IMR-90 (cell line): ENCODE data around the gene CALML3. TPM values are rescaled to one million over a fixed set of nuclear protein-coding genes. Genes with fewer than 3 reads are reported as not detected.

Experiments
- ATAC-seq: fragments of 200-7000 bp; cut with Tn5 transposase; 2 replicates; pipeline ENCODE4 v1.9.1; 2020; ENCODE audit warnings: low read depth, mild to moderate bottlenecking, moderate library complexity
- BruUV-seq: library from RNA; stranded (reverse); fragments of 400-500 nt; replicated peaks from 2 replicates; lab custom pipeline; 2021; lab: Mats Ljungman, UMichigan
- CTCF ChIA-PET: fragments of 300-600 bp; formaldehyde crosslinking; extraction: SDS; loops from one replicate; lab custom pipeline; 2021; ENCODE audit warnings: antibody characterized with exemption; lab: Yijun Ruan, JAX
- POLR2A ChIA-PET: fragments of 300-600 bp; sonication (Branson Sonifier 250); formaldehyde crosslinking; loops from one replicate; lab custom pipeline; 2022; ENCODE audit warnings: antibody characterized with exemption; ENCODE audit not compliant: unreplicated experiment; lab: Charles Lee
- DNase-seq: peaks from one replicate; pipeline ENCODE4 v3.0.0; 2013
- H2AFZ ChIP-seq: replicated peaks from 2 replicates; pipeline ENCODE3; 2013; ENCODE audit warnings: low read length, mild to moderate bottlenecking; ENCODE audit not compliant: poor library complexity
- H2AK5ac ChIP-seq: 2 replicates; pipeline ENCODE4 v1.6.1; 2013; ENCODE audit warnings: low read depth, low read length, inconsistent platforms
- H2AK9ac ChIP-seq: replicated peaks from 2 replicates; pipeline ENCODE3; 2013; ENCODE audit warnings: mild to moderate bottlenecking, low read depth, low read length, moderate library complexity; ENCODE audit not compliant: poor library complexity
- H2BK120ac ChIP-seq: 2 replicates; pipeline ENCODE4 v1.6.1; 2013; ENCODE audit warnings: low read depth, low read length, inconsistent platforms
- H2BK15ac ChIP-seq: 3 replicates; pipeline ENCODE4 v1.6.1; 2013; ENCODE audit warnings: low read depth, low read length, inconsistent platforms
- H2BK20ac ChIP-seq: 2 replicates; pipeline ENCODE4 v1.6.1; 2013; ENCODE audit warnings: low read depth, mild to moderate bottlenecking, inconsistent platforms, low read length, moderate library complexity
- H2BK5ac ChIP-seq: 2 replicates; pipeline ENCODE4 v1.6.1; 2013; ENCODE audit warnings: mild to moderate bottlenecking, low read depth, low read length, inconsistent platforms; ENCODE audit not compliant: poor library complexity, severe bottlenecking
- H3K14ac ChIP-seq: replicated peaks from 2 replicates; pipeline ENCODE4 v1.6.1; 2013; ENCODE audit warnings: low read depth, low read length, inconsistent platforms
- H3K18ac ChIP-seq: 2 replicates; pipeline ENCODE4 v1.6.1; 2013; ENCODE audit warnings: low read depth, low read length, control low read depth
- H3K23ac ChIP-seq: 2 replicates; pipeline ENCODE4 v1.6.1; 2013; ENCODE audit warnings: low read depth, low read length, inconsistent platforms
- H3K27ac ChIP-seq: 2 replicates; pipeline ENCODE4 v1.5.1; 2013; ENCODE audit warnings: mild to moderate bottlenecking, control low read depth, low read length; ENCODE audit not compliant: insufficient read depth
- H3K27me3 ChIP-seq: 2 replicates; pipeline ENCODE4 v1.6.1; 2013; ENCODE audit warnings: low read length; ENCODE audit not compliant: control insufficient read depth, insufficient read depth
- H3K36me3 ChIP-seq: 2 replicates; pipeline ENCODE4 v1.6.1; 2013; ENCODE audit warnings: low read length, mixed read lengths; ENCODE audit not compliant: control insufficient read depth, insufficient read depth
- H3K4ac ChIP-seq: 2 replicates; pipeline ENCODE4 v1.6.1; 2013; ENCODE audit warnings: low read depth, low read length, inconsistent platforms
- H3K4me1 ChIP-seq: 2 replicates; pipeline ENCODE4 v1.6.1; 2013; ENCODE audit warnings: low read length, mixed read lengths; ENCODE audit not compliant: control insufficient read depth, insufficient read depth
- H3K4me2 ChIP-seq: 2 replicates; pipeline ENCODE4 v1.6.1; 2013; ENCODE audit warnings: low read depth, mild to moderate bottlenecking, control low read depth, low read length, moderate library complexity
- H3K4me3 ChIP-seq: 2 replicates; pipeline ENCODE4 v1.5.1; 2013; ENCODE audit warnings: low read depth, mild to moderate bottlenecking, control low read depth, low read length, moderate library complexity; ENCODE audit not compliant: insufficient read depth
- H3K56ac ChIP-seq: 2 replicates; pipeline ENCODE4 v1.6.1; 2013; ENCODE audit warnings: low read length, inconsistent platforms; ENCODE audit not compliant: insufficient read depth; ENCODE audit errors: extremely low read depth
- H3K79me1 ChIP-seq, 2 experiments: 2 replicates each; pipeline ENCODE4 v1.6.1; 2013; ENCODE audit warnings: low read length in 2 of 2, inconsistent platforms in 1 of 2, low read depth in 1 of 2
- H3K9ac ChIP-seq: 2 replicates; pipeline ENCODE4 v1.6.1; 2013; ENCODE audit warnings: low read depth, low read length, control low read depth
- H3K9me1 ChIP-seq: 2 replicates; pipeline ENCODE4 v1.6.1; 2013; ENCODE audit warnings: low read length, inconsistent platforms; ENCODE audit not compliant: insufficient read depth
- H3K9me3 ChIP-seq: 2 replicates; pipeline ENCODE4 v1.6.1; 2013; ENCODE audit warnings: low read length; ENCODE audit not compliant: control insufficient read depth, insufficient read depth
- H4K20me1 ChIP-seq: 2 replicates; pipeline ENCODE4 v1.6.1; 2013; ENCODE audit warnings: low read length, inconsistent platforms; ENCODE audit not compliant: insufficient read depth
- H4K5ac ChIP-seq: 2 replicates; pipeline ENCODE4 v1.6.1; 2013; ENCODE audit warnings: mild to moderate bottlenecking, low read depth, low read length, control low read depth
- H4K8ac ChIP-seq, 2 experiments: 2 replicates each; pipeline ENCODE4 v1.6.1; 2013; ENCODE audit warnings: low read depth in 2 of 2, low read length in 2 of 2, control low read depth in 1 of 2, inconsistent platforms in 1 of 2
- H4K91ac ChIP-seq: 2 replicates; pipeline ENCODE4 v1.6.1; 2013; ENCODE audit warnings: low read depth, low read length, inconsistent platforms; ENCODE audit not compliant: insufficient read depth
- BHLHE40 ChIP-seq: fragments of 150-350 bp; IDR thresholded peaks from 2 replicates; pipeline ENCODE4 v1.6.1; 2016; ENCODE audit warnings: mild to moderate bottlenecking, low read depth, low read length
- CEBPB ChIP-seq: IDR thresholded peaks from 2 replicates; pipeline ENCODE4 v1.6.1; 2012; ENCODE audit warnings: low read depth, low read length, improper control_type of control experiment
- ELK1 ChIP-seq: fragments of 150-350 bp; IDR thresholded peaks from 2 replicates; pipeline ENCODE4 v1.6.1; 2016; ENCODE audit warnings: low read depth, mild to moderate bottlenecking, low read length, moderate library complexity, borderline replicate concordance
- MAFK ChIP-seq: IDR thresholded peaks from 2 replicates; pipeline ENCODE4 v1.6.1; 2012; ENCODE audit warnings: low read depth, low read length, improper control_type of control experiment
- MAZ ChIP-seq: IDR thresholded peaks from 2 replicates; pipeline ENCODE4 v1.6.1; 2012; ENCODE audit warnings: low read depth, mild to moderate bottlenecking, low read length, improper control_type of control experiment, moderate library complexity, borderline replicate concordance
- MXI1 ChIP-seq: IDR thresholded peaks from 2 replicates; pipeline ENCODE4 v1.6.1; 2012; ENCODE audit warnings: low read depth, mild to moderate bottlenecking, low read length, moderate library complexity, borderline replicate concordance
- RAD21 ChIP-seq: IDR thresholded peaks from 2 replicates; pipeline ENCODE4 v1.6.1; 2012; ENCODE audit warnings: low read length, improper control_type of control experiment
- RCOR1 ChIP-seq: IDR thresholded peaks from 2 replicates; pipeline ENCODE4 v1.6.1; 2012; ENCODE audit warnings: mild to moderate bottlenecking, low read length, improper control_type of control experiment; ENCODE audit not compliant: insufficient replicate concordance
- SMC3 ChIP-seq: fragments of 150-350 bp; IDR thresholded peaks from 2 replicates; pipeline ENCODE4 v1.6.1; 2016; ENCODE audit warnings: low read depth, mild to moderate bottlenecking, antibody characterized with exemption, low read length, moderate library complexity
- USF2 ChIP-seq: fragments of 150-350 bp; IDR thresholded peaks from 2 replicates; pipeline ENCODE4 v1.6.1; 2017; ENCODE audit warnings: mild to moderate bottlenecking, antibody characterized with exemption, low read length, low read depth
- WGBS, 2 experiments: methylation state at CpG; one replicate each; pipeline versions ENCODE4 v1.1.5 to v1.1.7; 2013; ENCODE audit warnings: missing lambda C conversion rate in 2 of 2; ENCODE audit not compliant: insufficient read length in 1 of 2; ENCODE audit errors: extremely low coverage in 2 of 2; 5-methylcytosine and 5-hydroxymethylcytosine counted together
- dilution Hi-C: fragments of 300-500 bp; cut with HindIII; formaldehyde crosslinking; loops from one replicate; pipeline ENCODE4 v1.14.3; 2018; ENCODE audit warnings: low sequenced_read_pairs; ENCODE audit not compliant: unreplicated experiment
- in situ Hi-C: fragments of 300-500 bp; cut with MboI; formaldehyde crosslinking; loops from 3 replicates; pipeline ENCODE4 v1.14.3; 2019; ENCODE audit warnings: low sequenced_read_pairs, inconsistent platforms, mixed read lengths
- intact Hi-C: fragments of 100-400 bp; cut with micrococcal nuclease; formaldehyde crosslinking; loops from 2 replicates; pipeline ENCODE4 v1.10.0; 2022
- polyA plus RNA-seq, 3 experiments: library from polyadenylated mRNA; depleted of rRNA; stranded (reverse); fragments of >200 nt; gene quantifications; 2 replicates each; pipeline ENCODE4 v1.2.3, GENCODE V29; 2012; ENCODE audit warnings: low replicate concordance in 1 of 3
- total RNA-seq: library from RNA; depleted of rRNA; stranded (reverse); fragments of >200 nt; gene quantifications from 2 replicates; pipeline ENCODE4 v1.2.3, GENCODE V29; 2012

CALML3 gene
- total and polyA plus RNA-seq, 2 of the 4 experiments (the other 2 are of a cell fraction): not detected

DNA sequence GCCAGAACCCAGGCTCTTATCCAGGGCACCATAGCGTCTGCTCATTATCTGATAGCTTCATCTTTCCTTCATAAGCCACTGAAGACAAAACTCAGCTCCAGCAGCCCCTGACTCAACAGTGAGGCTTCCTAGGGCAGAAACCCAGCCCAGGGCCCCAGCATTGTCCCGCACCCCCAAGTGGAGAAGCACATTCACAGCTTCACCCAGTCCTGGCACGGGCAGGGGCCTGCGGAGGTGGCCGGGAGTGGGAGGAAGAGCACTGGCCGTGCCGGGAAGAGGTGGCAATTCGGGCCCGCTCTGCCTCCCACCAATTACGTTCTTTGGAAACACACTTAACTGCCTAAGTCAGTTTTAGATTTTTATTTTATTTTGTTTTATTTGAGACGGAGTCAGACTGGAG is 15.1 kb upstream of the CALML3 start:
- Histone ChIP-seq H3K56ac (no peak overlapping the region), H2AK9ac (no peak overlapping the region), H3K9ac (no peak overlapping the region), H3K9me1 (no peaks in the 10 kb centered on the region), H4K5ac (no peak overlapping the region), H2AK5ac (no peak overlapping the region), H3K79me1 (no peaks in the 10 kb centered on the region), H4K20me1 (no peaks in the 10 kb centered on the region), H2BK5ac (no peak overlapping the region), H3K4me3 (no peak overlapping the region), H3K9me3 (no peaks in the 10 kb centered on the region), H3K14ac (no peak overlapping the region), H2AFZ (no peak overlapping the region), H3K18ac (no peak overlapping the region), H3K27ac (no peak overlapping the region), H3K4me2 (no peak overlapping the region), H3K4ac (no peak overlapping the region), H4K8ac (no peak overlapping the region), H4K91ac (no peak overlapping the region), H2BK20ac (no peak overlapping the region), H3K23ac (no peak overlapping the region), H3K4me1 (no peaks in the 10 kb centered on the region), H2BK15ac (no peak overlapping the region), H3K36me3 (no peaks in the 10 kb centered on the region), H2BK120ac (no peak overlapping the region), H3K27me3 (peaks cover 20% of the 10 kb centered on the region)
- CTCF ChIA-PET: no interaction called here
- dilution Hi-C loops (no loop called here), intact Hi-C loops (no loop called here), in situ Hi-C loops (no loop called here)
- ATAC-seq: no peak
- WGBS, 2 experiments: no CpG with 5 or more reads among the region's 11 CpGs
- no TSS peak for BruUV-seq
- no peak for DNase-seq
- POLR2A ChIA-PET: no interaction called here
- TF ChIP-seq SMC3 (no peak), CEBPB (no peak), MXI1 (no peak), MAZ (no peak), BHLHE40 (no peak), MAFK (no peak), RCOR1 (no peak), RAD21 (no peak), ELK1 (no peak), USF2 (no peak)
